NT2/D1 (cell line): Measurements from ENCODE around the gene ITM2A.

ENCODE experiments used
- DNase-seq: peaks from one replicate; pipeline ENCODE4 v3.0.0-alpha.2; 2011; ENCODE audit warnings: low read depth, low spot score
- H3K27me3 ChIP-seq: 2 replicates; pipeline ENCODE4 v1.6.0; 2011; ENCODE audit warnings: mild to moderate bottlenecking; ENCODE audit not compliant: insufficient read length, insufficient read depth
- H3K36me3 ChIP-seq: 2 replicates; pipeline ENCODE4 v1.6.1; 2011; ENCODE audit warnings: mild to moderate bottlenecking, low read length, mixed read lengths; ENCODE audit not compliant: insufficient read depth, insufficient read length
- H3K4me1 ChIP-seq: 2 replicates; pipeline ENCODE4 v1.5.1; 2011; ENCODE audit not compliant: insufficient read depth, insufficient read length
- H3K4me3 ChIP-seq: 2 replicates; pipeline ENCODE4 v1.5.1; 2011; ENCODE audit warnings: low read depth; ENCODE audit not compliant: insufficient read length
- H3K9ac ChIP-seq: 2 replicates; pipeline ENCODE4 v1.6.0; 2011; ENCODE audit warnings: low read depth; ENCODE audit not compliant: insufficient read length
- H3K9me3 ChIP-seq: 2 replicates; pipeline ENCODE4 v1.5.1; 2011; ENCODE audit warnings: mild to moderate bottlenecking, low read length; ENCODE audit not compliant: insufficient read depth
- SUZ12 ChIP-seq: IDR thresholded peaks from 2 replicates; pipeline ENCODE4 v1.6.1; 2011; ENCODE audit not compliant: insufficient read length, insufficient read depth; ENCODE audit errors: extremely low read depth
- YY1 ChIP-seq: IDR thresholded peaks from 2 replicates; pipeline ENCODE4 v1.6.1; 2011; ENCODE audit not compliant: insufficient read length, insufficient read depth
- ZNF274 ChIP-seq: IDR thresholded peaks from 2 replicates; pipeline ENCODE4 v1.6.1; 2011; ENCODE audit warnings: mild to moderate bottlenecking, low read depth, low read length

The ITM2A gene

DNA sequence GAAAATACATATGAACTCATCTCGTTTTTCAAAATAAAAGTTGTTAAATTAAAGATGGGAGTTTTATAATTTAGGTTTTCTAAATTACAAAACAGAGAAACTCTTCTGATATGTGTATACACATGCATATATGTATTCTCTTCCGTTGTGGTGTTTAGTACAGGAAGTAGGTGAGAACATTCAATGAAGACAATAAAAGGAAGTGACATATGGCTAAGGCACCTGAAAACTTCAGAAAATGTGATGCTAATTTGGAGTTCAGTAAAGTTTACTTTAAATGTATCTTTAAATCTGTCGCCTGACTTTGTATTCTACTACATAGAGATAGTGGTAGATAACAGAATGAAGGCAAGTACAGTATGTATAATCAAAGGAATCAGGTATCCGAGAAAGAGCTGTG, 33.5 kb upstream of the ITM2A start:
- H3K36me3 ChIP-seq, result no peaks in the 10 kb centered on the region
- H3K4me1 ChIP-seq, result no peaks in the 10 kb centered on the region
- no peaks in the 10 kb centered on the region for H3K27me3 ChIP-seq
- no peak overlapping the region for H3K4me3 ChIP-seq
- DNase-seq, result no peak
- no peaks in the 10 kb centered on the region for H3K9me3 ChIP-seq
- no peak overlapping the region for H3K9ac ChIP-seq
- TF ChIP-seq YY1 (no peak), SUZ12 (no peak), ZNF274 (no peak)

DNA sequence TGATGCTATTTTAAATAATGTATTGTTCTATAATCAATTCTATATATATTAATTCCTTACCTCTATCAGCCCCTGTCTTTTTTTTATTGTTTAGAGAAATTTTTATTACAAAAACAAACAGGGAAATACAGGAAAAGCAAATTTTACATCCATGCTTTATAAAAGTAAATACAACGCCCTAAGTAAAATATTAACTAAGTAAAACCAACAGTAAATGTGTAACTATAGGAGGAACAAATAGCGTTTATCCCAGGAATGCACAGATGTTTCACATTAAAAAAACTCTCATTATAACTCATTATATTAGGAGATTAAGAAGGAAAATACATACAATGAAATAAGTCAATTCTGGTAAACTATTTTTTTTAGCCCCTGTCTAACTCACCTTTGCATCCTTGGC, 8.2 kb upstream of the ITM2A start:
- TF ChIP-seq ZNF274 (no peak), SUZ12 (no peak), YY1 (no peak)

DNA sequence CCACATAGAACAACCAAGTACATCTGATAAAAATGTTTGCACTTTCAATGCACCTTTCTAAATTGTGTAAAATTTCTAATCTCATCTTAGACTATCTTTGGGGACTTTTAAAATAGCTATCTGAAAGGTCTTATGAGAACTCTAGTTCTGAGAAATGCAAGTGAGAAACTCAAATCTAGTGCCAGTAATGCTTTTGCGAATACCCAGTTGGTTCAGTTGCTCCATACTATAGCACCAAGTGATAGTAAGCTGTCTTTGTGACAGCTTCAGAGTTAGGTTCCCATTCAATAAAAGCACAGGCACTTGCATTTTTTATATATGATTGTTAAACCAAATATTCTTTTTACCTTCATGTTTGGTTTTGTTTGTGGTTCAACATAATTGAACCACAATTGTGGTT, 4.5 kb upstream of the ITM2A start:
- Histone ChIP-seq H3K9ac (no peak overlapping the region), H3K9me3 (no peaks in the 10 kb centered on the region), H3K36me3 (no peaks in the 10 kb centered on the region), H3K27me3 (no peaks in the 10 kb centered on the region), H3K4me3 (no peak overlapping the region), H3K4me1 (no peaks in the 10 kb centered on the region)
- no peak for TF ChIP-seq YY1
- TF ChIP-seq SUZ12, result no peak
- TF ChIP-seq ZNF274, result no peak
- no peak for DNase-seq

More for the DNA sequence above, 8.2 kb upstream of the ITM2A start:
- Histone ChIP-seq H3K4me3 (no peak overlapping the region), H3K9ac (no peak overlapping the region), H3K27me3 (no peaks in the 10 kb centered on the region), H3K36me3 (no peaks in the 10 kb centered on the region), H3K9me3 (no peaks in the 10 kb centered on the region), H3K4me1 (no peaks in the 10 kb centered on the region)
- no peak for DNase-seq

DNA sequence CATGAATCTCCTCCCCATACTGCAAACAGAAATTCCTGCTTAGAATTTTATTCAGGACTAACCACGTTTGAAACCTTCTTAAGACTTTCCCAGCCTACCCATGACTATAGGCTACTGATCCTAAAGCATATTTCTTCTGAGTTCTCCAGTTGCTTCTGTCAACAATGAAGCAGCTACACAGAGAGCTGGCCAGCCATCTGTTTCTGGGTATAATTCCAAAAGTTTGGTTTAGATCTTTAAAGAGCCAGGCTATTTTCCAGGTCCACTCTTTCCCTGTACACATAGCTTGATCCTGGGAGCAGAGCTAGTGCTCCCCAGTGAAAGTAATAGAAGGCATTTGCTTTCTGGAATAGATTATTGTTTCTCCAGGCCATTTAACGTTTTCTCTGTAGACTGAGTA, 4.0 kb upstream of the ITM2A start:
- Histone ChIP-seq H3K9ac (no peak overlapping the region), H3K9me3 (no peaks in the 10 kb centered on the region), H3K27me3 (no peaks in the 10 kb centered on the region), H3K4me1 (no peaks in the 10 kb centered on the region), H3K4me3 (no peak overlapping the region), H3K36me3 (no peaks in the 10 kb centered on the region)
- TF ChIP-seq SUZ12, result no peak
- no peak for TF ChIP-seq YY1
- no peak for TF ChIP-seq ZNF274
- DNase-seq, result no peak

DNA sequence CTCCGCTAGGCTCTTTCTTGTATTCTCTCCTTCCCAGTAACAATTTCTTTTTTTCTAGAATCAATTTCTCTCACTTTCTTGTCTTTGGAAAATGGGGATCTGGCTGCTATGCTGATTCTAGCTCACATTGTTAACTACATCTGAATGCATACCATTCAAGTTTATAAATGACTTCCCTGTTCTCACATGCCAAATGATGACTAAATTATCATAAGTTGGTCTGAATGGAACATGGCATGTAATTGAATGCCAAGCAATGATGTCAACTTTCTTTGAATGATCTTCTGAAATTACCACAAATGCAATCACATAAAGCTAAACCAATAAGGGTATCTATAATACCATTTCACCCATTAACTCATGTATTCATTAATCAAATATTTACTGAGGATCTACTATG, 2.7 kb upstream of the ITM2A start:
- TF ChIP-seq ZNF274, result no peak
- TF ChIP-seq YY1, result no peak
- Histone ChIP-seq H3K36me3 (no peaks in the 10 kb centered on the region), H3K4me3 (no peak overlapping the region), H3K4me1 (no peaks in the 10 kb centered on the region), H3K27me3 (no peaks in the 10 kb centered on the region), H3K9me3 (no peaks in the 10 kb centered on the region), H3K9ac (no peak overlapping the region)
- DNase-seq, result no peak

DNA sequence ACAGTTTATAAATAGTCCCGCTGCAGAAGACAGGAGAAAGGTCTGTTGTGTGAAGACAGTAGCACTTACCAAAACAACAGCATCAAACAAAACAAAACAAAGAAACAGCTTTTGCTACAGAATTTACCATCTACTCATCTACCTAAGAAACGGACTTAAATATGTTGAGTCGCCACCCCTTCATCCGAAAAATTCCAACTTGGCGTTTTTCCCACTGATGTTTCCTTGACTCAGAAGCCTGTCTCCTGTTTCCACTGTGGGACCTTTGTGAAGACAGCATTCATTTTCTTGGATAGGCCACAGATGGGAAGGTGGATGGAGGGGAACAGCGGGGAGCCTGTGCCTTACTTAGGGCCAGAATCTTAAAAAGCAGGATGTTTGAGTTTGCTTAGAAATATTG, 1.3 kb upstream of the ITM2A start:
- no peaks in the 10 kb centered on the region for H3K27me3 ChIP-seq
- no peaks in the 10 kb centered on the region for H3K36me3 ChIP-seq
- H3K9me3 ChIP-seq, result no peaks in the 10 kb centered on the region
- H3K4me1 ChIP-seq, result no peaks in the 10 kb centered on the region
- DNase-seq, result no peak
- TF ChIP-seq YY1 (no peak), SUZ12 (no peak), ZNF274 (no peak)
- no peak overlapping the region for H3K4me3 ChIP-seq
- no peak overlapping the region for H3K9ac ChIP-seq

DNA sequence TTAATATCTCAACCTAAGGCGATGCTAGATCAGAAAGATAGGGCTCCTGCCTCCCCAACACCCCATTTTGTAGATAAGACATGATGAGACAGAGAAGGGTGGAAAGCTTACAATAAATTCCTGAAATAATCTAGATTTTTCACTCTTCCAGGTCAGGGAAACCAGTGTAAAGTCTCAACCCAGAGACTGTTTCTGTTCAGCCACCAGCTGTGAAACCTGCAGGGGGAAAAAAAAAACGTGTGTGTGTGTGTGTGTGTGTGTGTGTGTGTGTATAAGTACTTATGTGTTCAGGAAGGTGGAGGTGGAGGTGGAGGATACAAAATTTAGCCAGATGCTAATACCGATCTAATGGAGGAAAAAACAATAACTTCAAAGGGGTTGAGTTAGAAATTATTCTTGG, 773 bp upstream of the ITM2A start:
- Histone ChIP-seq H3K4me3 (no peak overlapping the region), H3K4me1 (no peaks in the 10 kb centered on the region), H3K9me3 (no peaks in the 10 kb centered on the region), H3K9ac (no peak overlapping the region), H3K36me3 (no peaks in the 10 kb centered on the region), H3K27me3 (no peaks in the 10 kb centered on the region)
- DNase-seq, result no peak
- TF ChIP-seq YY1 (no peak), SUZ12 (no peak), ZNF274 (no peak)

DNA sequence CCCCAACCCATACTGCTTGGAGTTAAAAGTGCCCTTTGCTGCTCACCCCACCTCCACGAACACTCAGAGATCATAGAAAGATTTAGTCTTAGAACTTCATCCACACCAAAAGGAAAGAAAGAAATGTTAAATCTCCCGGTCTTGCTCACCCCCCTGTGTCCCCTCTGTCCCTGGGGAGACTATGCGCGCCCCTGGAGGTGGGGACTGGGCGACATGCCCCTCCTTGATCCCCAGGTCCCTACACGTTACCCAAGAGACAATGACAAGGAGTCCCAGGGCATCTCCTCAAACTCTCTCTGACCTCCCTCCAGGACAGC, 620 bp downstream of the ITM2A start:
- TF ChIP-seq SUZ12 (no peak), YY1 (no peak), ZNF274 (no peak)
- peak overlapping the region; percentile 64 for H3K4me3 ChIP-seq

More for the DNA sequence above, 620 bp downstream of the ITM2A start:
- peaks cover 2% of the 10 kb centered on the region for H3K36me3 ChIP-seq
- H3K9ac ChIP-seq, result peak overlapping the region; percentile 70
- no peaks in the 10 kb centered on the region for H3K27me3 ChIP-seq
- no peaks in the 10 kb centered on the region for H3K9me3 ChIP-seq
- DNase-seq, result no peak
- H3K4me1 ChIP-seq, result no peaks in the 10 kb centered on the region
